RWPE2 (cell line): ENCODE measurements around the gene EPB41L4A.

Experiments
- ATAC-seq: fragments of 200-7000 bp; cut with Tn5 transposase; 3 replicates; pipeline ENCODE4 v1.9.1; 2021; ENCODE audit warnings: low read depth
- DNase-seq: peaks from one replicate; pipeline ENCODE4 v3.0.0-alpha.2; 2020; ENCODE audit warnings: low spot score
- H3K27ac ChIP-seq: fragments of 450-650 bp; 2 replicates; pipeline ENCODE4 v1.5.1; 2017; ENCODE audit warnings: mild to moderate bottlenecking; ENCODE audit not compliant: poor library complexity, severe bottlenecking
- H3K27me3 ChIP-seq: fragments of 250-450 bp; sonication (Bioruptor Pico); 2 replicates; pipeline ENCODE4 v1.5.1; 2021; ENCODE audit warnings: mild to moderate bottlenecking, moderate library complexity; ENCODE audit not compliant: insufficient read depth, poor library complexity, severe bottlenecking
- H3K36me3 ChIP-seq: fragments of 250-450 bp; sonication (Bioruptor Pico); 2 replicates; pipeline ENCODE4 v1.5.1; 2020; ENCODE audit warnings: low read depth, mild to moderate bottlenecking, moderate library complexity
- H3K4me1 ChIP-seq: fragments of 250-450 bp; sonication (Bioruptor Pico); 2 replicates; pipeline ENCODE4 v1.5.1; 2021; ENCODE audit warnings: mild to moderate bottlenecking, moderate library complexity; ENCODE audit not compliant: insufficient read depth, poor library complexity, severe bottlenecking
- H3K4me3 ChIP-seq: fragments of 250-450 bp; sonication (Bioruptor Pico); 2 replicates; pipeline ENCODE4 v1.5.1; 2021; ENCODE audit warnings: mild to moderate bottlenecking, moderate library complexity; ENCODE audit not compliant: severe bottlenecking
- H3K9me3 ChIP-seq: fragments of 250-450 bp; sonication (Bioruptor Pico); 2 replicates; pipeline ENCODE4 v1.5.1; 2021; ENCODE audit warnings: mild to moderate bottlenecking, moderate library complexity; ENCODE audit not compliant: severe bottlenecking
- TF ChIP-seq, protein P1 (sequence below): fragments of 450-650 bp; IDR thresholded peaks from one replicate; pipeline ENCODE4 v1.5.1; 2017; ENCODE audit warnings: mild to moderate bottlenecking, moderate library complexity; ENCODE audit not compliant: poor library complexity, severe bottlenecking

The EPB41L4A gene

DNA sequence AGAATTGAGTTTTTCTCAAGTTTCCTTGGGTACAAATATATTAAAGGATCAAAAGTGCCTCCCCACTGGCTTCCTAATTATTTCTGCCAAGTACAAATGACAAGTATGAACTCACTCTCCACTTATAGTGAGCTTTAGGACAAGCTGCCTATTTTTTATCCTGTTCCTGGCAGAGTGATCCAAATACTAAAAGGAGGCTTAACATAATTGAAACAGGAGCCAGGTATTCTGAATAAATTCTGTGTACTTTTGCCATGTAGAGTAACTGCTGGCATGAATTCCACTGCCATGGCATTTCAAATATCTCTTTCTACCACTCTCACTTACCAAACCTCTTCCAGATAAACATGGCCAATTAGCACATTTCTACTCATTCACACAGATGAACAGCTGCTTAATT, 171.1 kb downstream of the EPB41L4A start:
- H3K27me3 ChIP-seq, result no peaks in the 10 kb centered on the region
- no peaks in the 10 kb centered on the region for H3K4me1 ChIP-seq
- H3K9me3 ChIP-seq, result no peaks in the 10 kb centered on the region
- DNase-seq, result no peak
- no peak for ATAC-seq
- no peak overlapping the region for H3K27ac ChIP-seq
- H3K4me3 ChIP-seq, result no peak overlapping the region
- no peaks in the 10 kb centered on the region for H3K36me3 ChIP-seq
- TF ChIP-seq, protein P1, sequence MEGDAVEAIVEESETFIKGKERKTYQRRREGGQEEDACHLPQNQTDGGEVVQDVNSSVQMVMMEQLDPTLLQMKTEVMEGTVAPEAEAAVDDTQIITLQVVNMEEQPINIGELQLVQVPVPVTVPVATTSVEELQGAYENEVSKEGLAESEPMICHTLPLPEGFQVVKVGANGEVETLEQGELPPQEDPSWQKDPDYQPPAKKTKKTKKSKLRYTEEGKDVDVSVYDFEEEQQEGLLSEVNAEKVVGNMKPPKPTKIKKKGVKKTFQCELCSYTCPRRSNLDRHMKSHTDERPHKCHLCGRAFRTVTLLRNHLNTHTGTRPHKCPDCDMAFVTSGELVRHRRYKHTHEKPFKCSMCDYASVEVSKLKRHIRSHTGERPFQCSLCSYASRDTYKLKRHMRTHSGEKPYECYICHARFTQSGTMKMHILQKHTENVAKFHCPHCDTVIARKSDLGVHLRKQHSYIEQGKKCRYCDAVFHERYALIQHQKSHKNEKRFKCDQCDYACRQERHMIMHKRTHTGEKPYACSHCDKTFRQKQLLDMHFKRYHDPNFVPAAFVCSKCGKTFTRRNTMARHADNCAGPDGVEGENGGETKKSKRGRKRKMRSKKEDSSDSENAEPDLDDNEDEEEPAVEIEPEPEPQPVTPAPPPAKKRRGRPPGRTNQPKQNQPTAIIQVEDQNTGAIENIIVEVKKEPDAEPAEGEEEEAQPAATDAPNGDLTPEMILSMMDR, result no peak

DNA sequence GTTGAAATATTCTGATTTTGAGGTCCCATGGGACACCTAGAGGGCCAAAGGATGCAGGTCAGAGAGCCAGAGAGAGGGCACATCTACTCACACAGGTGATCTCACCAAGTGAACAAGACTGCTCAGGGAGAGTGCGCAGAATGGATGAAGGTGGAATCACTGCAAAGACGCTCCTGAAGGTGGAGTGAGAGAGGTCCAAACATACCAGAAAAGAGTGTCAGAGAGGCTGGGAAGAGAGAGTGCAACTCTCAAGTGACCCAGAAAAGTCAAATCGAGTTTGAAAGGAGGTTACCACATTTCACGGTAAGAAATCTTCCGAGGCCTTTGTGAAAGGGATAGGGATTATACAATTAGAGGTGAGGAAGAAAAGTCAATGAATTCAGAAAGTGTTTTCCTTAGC, 173.4 kb downstream of the EPB41L4A start:
- Histone ChIP-seq H3K27me3 (no peaks in the 10 kb centered on the region), H3K4me1 (no peaks in the 10 kb centered on the region), H3K36me3 (no peaks in the 10 kb centered on the region), H3K9me3 (no peaks in the 10 kb centered on the region), H3K4me3 (no peak overlapping the region), H3K27ac (no peak overlapping the region)
- no peak for DNase-seq
- TF ChIP-seq, protein P1, result no peak
- ATAC-seq, result no peak

DNA sequence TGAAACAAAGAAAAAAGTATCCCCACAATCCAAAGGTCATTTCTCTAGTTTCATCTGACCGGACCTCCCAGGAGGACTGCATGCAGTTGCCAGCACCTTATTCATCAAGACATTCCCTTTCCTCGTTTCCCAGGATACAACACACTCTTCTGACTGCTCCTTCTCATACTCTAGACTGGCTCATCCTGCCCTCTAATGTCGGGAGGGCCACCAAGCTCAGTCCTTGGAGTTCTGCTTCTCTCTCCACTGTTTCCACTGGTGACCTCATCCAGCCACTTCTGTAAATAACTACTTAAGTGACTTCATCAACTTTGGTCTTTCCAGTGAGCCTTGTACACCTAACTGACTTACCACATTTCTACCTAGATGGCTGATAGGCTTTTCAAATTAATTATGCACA, 179.1 kb downstream of the EPB41L4A start:
- Histone ChIP-seq H3K4me3 (no peak overlapping the region), H3K4me1 (no peaks in the 10 kb centered on the region), H3K9me3 (no peaks in the 10 kb centered on the region), H3K36me3 (no peaks in the 10 kb centered on the region), H3K27me3 (no peaks in the 10 kb centered on the region), H3K27ac (no peak overlapping the region)
- ATAC-seq (peak; percentile 85), DNase-seq (no peak)
- TF ChIP-seq, protein P1, result peak; percentile 35

DNA sequence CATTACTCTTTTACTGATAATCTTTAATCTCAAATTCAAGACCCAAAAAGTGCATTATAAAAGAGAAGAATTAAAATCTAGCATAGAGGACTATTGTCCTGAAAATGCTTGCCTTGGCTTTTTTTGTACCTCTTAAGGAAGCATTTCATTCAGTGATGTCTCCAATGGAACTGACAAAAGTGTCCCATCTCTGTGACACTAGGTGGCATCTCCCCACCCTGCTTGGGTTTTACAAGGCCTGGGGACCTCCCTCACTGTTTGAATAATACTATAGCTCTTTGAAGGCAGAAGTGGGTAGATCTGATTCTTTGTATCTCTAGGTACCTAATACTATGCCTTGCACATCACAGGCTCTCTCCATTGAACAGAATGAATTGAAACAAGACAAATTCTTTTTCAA, 180.6 kb downstream of the EPB41L4A start:
- Histone ChIP-seq H3K4me1 (no peaks in the 10 kb centered on the region), H3K27me3 (no peaks in the 10 kb centered on the region), H3K36me3 (no peaks in the 10 kb centered on the region), H3K9me3 (no peaks in the 10 kb centered on the region), H3K4me3 (no peak overlapping the region), H3K27ac (no peak overlapping the region)
- TF ChIP-seq, protein P1, result no peak
- DNase-seq (no peak), ATAC-seq (no peak)

DNA sequence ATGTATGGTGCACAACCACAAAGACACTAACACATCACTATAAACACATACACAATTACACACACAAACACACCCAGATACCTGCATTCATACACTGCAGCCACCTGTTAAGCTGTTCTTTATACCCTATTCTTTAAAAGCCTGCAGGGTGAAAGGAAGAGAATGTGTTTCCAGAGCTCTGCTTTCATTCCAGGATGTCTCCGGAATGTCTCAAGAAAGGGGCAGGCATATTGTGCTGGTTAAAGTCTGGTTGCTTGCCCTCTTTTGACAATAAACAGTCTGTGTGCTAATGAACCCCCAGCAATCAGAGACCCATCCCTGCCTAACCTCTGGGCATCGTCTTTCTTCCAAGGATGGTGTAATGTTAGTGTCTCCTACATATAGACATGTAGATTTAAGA, 181.6 kb downstream of the EPB41L4A start:
- DNase-seq (no peak), ATAC-seq (no peak)
- H3K27me3 ChIP-seq, result no peaks in the 10 kb centered on the region
- H3K4me1 ChIP-seq, result peaks cover 8% of the 10 kb centered on the region
- H3K9me3 ChIP-seq, result no peaks in the 10 kb centered on the region
- TF ChIP-seq, protein P1, result no peak
- H3K36me3 ChIP-seq, result no peaks in the 10 kb centered on the region
- H3K4me3 ChIP-seq, result no peak overlapping the region
- no peak overlapping the region for H3K27ac ChIP-seq
